Thyroid gland (tissue), 4 donors: ENCODE results near the gene CREB3L1. TPM values are rescaled to one million over a fixed set of nuclear protein-coding genes. Genes with fewer than 3 reads are reported as not detected.
"Not testable (repeated sequence)": the region's sequence is repeated elsewhere in the genome, so short reads cannot be mapped to it uniquely, and the experiment has no call there.

Source experiments
- DNase-seq, 2 donors: peaks; one replicate each; pipeline ENCODE4 v3.0.0-alpha.2; 2019
- H3K27ac ChIP-seq, 3 donors: fragments of 200-600 bp; sonication (generic); 1 replicate in 2 of 3; 2 replicates in 1 of 3; pipeline ENCODE4 v1.5.1; 2016 to 2019; ENCODE audit warnings: mild to moderate bottlenecking in 1 of 3, moderate library complexity in 1 of 3
- H3K27me3 ChIP-seq: fragments of 200-600 bp; sonication (generic); one replicate; pipeline ENCODE4 v1.5.1; 2019
- H3K36me3 ChIP-seq, 2 donors: fragments of 200-600 bp; sonication (generic); one replicate each; pipeline ENCODE4 v1.5.1; 2016 to 2019
- H3K4me1 ChIP-seq, 2 donors: fragments of 200-600 bp; sonication (generic); one replicate each; pipeline ENCODE4 v1.5.1; 2017 to 2019
- H3K4me3 ChIP-seq, 3 donors: fragments of 200-600 bp; sonication (generic); replicated peaks in 1 of 3; 1 replicate in 2 of 3; 2 replicates in 1 of 3; pipeline ENCODE4 v1.5.1; 2016; ENCODE audit warnings: mild to moderate bottlenecking in 1 of 3
- H3K9me3 ChIP-seq: fragments of 200-600 bp; sonication (generic); one replicate; pipeline ENCODE4 v1.5.1; 2017
- POLR2A ChIP-seq, 2 donors: fragments of 450-650 bp; IDR thresholded peaks; one replicate each; pipeline ENCODE4 v1.6.1; 2017; ENCODE audit warnings: antibody characterized with exemption in 2 of 2, mild to moderate bottlenecking in 2 of 2, moderate library complexity in 1 of 2
- WGBS, 2 donors: methylation state at CpG; one replicate each; pipeline ENCODE4 v1.1.5; 2017; 5-methylcytosine and 5-hydroxymethylcytosine counted together
- intact Hi-C: fragments of 100-400 bp; cut with DNase I; formaldehyde crosslinking; loops from one replicate; pipeline ENCODE4 v1.15.1; 2023
- total RNA-seq, 4 donors: library from RNA; depleted of rRNA; stranded (reverse); fragments of >200 nt; gene quantifications; one replicate each; pipeline ENCODE4 v1.2.3, GENCODE V29; 2016
- TF ChIP-seq, protein P1 (sequence below), 6 experiments: fragments of 200-600 bp in 3 of 6; fragments of 450-650 bp in 3 of 6; sonication (generic) in 3 of 6; IDR thresholded peaks; one replicate each; pipeline ENCODE4 v1.5.1; 2016 to 2019; ENCODE audit warnings: antibody characterized with exemption in 6 of 6, mild to moderate bottlenecking in 2 of 6, inconsistent platforms in 1 of 6, moderate library complexity in 1 of 6

Gene CREB3L1
- total RNA-seq, 4 donors from 2014 or later = 0.88 to 3.1 (median 2.1) TPM

DNA sequence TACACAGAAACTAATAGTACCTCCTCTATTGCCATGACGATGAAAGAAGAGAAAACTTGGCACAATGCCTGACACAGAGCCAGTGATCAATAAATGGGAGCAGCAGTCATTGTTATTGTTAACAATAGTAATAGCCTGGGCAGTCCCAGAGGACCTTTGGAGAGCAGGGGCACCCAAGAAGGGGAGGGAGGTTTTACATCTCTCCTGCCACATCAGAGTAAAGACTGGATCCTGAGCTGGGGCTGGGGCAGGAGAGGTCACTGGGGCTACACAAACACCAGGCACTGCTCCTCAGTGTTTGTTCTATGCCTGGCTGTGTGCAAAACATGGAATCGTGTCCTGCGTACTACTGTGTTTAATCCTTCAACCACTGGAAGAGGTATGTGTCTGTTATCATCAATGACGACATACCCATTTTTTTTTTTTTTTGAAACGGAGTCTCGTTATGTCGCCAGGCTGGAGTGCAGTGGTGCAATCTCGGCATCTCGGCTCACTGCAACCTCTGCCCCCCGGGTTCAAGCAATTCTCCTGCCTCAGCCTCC, 25.0 kb upstream of the CREB3L1 start:
- no peaks in the 10 kb centered on the region for H3K27me3 ChIP-seq
- intact Hi-C loops = no loop called here
- TF ChIP-seq, protein P1, sequence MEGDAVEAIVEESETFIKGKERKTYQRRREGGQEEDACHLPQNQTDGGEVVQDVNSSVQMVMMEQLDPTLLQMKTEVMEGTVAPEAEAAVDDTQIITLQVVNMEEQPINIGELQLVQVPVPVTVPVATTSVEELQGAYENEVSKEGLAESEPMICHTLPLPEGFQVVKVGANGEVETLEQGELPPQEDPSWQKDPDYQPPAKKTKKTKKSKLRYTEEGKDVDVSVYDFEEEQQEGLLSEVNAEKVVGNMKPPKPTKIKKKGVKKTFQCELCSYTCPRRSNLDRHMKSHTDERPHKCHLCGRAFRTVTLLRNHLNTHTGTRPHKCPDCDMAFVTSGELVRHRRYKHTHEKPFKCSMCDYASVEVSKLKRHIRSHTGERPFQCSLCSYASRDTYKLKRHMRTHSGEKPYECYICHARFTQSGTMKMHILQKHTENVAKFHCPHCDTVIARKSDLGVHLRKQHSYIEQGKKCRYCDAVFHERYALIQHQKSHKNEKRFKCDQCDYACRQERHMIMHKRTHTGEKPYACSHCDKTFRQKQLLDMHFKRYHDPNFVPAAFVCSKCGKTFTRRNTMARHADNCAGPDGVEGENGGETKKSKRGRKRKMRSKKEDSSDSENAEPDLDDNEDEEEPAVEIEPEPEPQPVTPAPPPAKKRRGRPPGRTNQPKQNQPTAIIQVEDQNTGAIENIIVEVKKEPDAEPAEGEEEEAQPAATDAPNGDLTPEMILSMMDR (IDR thresholded peaks at IDR 0.05) = no peak
- TF ChIP-seq POLR2A (IDR thresholded peaks at IDR 0.05) = no peak
- H3K4me3 ChIP-seq = no peak overlapping the region
- H3K36me3 ChIP-seq = no peaks in the 10 kb centered on the region
- DNase-seq = no peak
- H3K4me1 ChIP-seq = no peaks in the 10 kb centered on the region
- no peaks in the 10 kb centered on the region for H3K9me3 ChIP-seq
- 78 to 80% methylated on average over 10 of the region's 10 CpGs for WGBS, 2 donors
- H3K27ac ChIP-seq = no peak overlapping the region

DNA sequence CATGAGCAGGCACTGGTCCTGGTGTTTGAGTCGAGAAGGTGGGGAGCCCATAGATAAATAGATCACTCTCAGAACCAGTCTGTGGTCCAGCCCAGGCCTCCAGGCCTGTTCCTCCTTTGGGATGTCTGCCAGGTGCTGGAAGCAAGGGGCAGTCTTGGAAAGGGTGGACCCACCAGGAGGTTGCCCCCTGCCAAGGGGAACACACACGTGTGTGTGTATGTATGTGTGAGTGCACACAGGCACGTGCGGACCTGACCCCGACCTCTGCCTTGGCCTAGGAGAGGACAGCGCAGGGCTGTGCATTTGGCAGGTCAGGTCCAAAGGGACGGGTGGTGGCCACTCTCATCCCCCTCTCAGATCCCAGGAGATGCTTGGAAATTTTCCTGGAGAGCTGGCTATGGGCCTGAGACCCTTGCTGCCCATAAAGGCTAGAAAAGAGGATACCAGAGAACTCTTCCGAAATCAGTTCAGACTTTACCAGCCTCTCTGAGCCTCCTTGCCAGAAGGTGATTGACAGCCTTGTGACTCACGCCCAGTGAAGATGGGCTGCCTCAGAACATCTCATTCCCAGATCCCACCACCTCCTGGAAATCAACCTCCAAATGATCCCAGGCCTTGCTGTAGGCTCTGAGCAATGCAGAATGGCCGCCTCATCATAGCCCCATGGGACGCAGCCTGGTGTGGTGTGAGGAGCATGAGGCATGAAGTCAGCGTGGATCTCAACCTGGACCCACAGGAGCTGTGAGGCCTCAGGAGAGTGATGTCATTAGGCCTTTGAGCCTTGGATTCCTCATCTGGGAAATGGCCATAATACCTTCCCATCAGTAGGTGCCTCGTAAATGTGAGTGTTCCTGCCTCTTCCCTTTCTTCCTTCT, 24.0 kb upstream of the CREB3L1 start:
- TF ChIP-seq POLR2A (IDR thresholded peaks at IDR 0.05) = no peak
- TF ChIP-seq, protein P1 (IDR thresholded peaks at IDR 0.05) = no peak
- 89 to 92% methylated on average over 6 to 9 of the region's 13 CpGs for WGBS, 2 donors
- Histone ChIP-seq H3K9me3 (no peaks in the 10 kb centered on the region), H3K4me3 (no peak overlapping the region), H3K27me3 (no peaks in the 10 kb centered on the region), H3K27ac (no peak overlapping the region), H3K4me1 (no peaks in the 10 kb centered on the region), H3K36me3 (no peaks in the 10 kb centered on the region)
- DNase-seq = no peak
- intact Hi-C loops = no loop called here

DNA sequence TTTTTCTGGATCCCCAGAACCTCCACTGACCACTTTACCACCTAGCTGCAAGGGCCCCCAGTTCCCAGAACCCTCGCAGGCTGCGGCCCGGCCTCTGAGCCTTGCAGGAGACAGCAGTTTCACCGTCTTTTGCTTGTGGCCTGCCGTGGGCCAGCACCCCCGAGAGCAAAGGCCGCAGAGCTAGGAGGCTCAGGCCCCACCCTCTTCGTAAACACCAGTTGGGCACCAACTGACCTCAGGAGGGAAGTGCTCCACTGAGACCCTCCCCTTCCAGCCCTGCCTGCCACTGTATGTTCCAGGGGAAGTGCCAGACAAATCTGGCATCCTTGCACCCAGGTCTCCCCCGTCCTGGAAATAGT, 23.4 kb upstream of the CREB3L1 start:
- WGBS, 2 donors = 80 to 84% methylated on average over 9 of the region's 9 CpGs

DNA sequence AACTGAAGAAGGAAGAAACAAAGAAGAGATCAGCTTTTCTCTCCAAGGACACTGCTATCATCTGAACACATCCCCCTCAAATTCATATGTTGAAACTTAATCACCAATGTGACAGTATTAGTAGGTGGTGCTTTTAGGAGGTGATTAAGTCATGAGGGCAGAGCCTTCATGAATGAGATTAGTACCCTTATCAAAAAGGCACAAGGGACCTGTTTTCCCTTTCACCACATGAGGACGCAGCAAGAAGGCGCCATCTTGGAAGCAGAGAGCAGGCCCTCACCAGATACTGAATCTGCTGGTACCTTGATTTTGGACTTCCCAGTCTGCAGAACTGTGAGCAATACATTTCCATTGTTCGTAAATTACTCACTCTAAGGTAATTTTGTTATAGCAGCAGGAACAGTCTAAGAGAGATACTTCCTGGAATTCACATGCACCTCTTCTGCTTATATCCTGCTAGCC, 20.9 kb upstream of the CREB3L1 start:
- no peaks in the 10 kb centered on the region for H3K27me3 ChIP-seq
- no peaks in the 10 kb centered on the region for H3K9me3 ChIP-seq
- 94 to 96% methylated on average over 3 of the region's 3 CpGs for WGBS, 2 donors
- no peaks in the 10 kb centered on the region for H3K4me1 ChIP-seq
- TF ChIP-seq POLR2A (IDR thresholded peaks at IDR 0.05) = no peak
- TF ChIP-seq, protein P1 (IDR thresholded peaks at IDR 0.05) = no peak
- intact Hi-C loops = no loop called here
- DNase-seq = no peak
- H3K36me3 ChIP-seq = no peaks in the 10 kb centered on the region
- no peak overlapping the region for H3K27ac ChIP-seq
- H3K4me3 ChIP-seq = no peak overlapping the region

More for the DNA sequence above, 23.4 kb upstream of the CREB3L1 start:
- Histone ChIP-seq H3K9me3 (no peaks in the 10 kb centered on the region), H3K36me3 (no peaks in the 10 kb centered on the region), H3K27me3 (no peaks in the 10 kb centered on the region), H3K4me3 (no peak overlapping the region), H3K4me1 (no peaks in the 10 kb centered on the region), H3K27ac (no peak overlapping the region)
- no peak for DNase-seq
- TF ChIP-seq POLR2A (IDR thresholded peaks at IDR 0.05) = no peak
- TF ChIP-seq, protein P1 (IDR thresholded peaks at IDR 0.05) = no peak
- intact Hi-C loops = no loop called here

DNA sequence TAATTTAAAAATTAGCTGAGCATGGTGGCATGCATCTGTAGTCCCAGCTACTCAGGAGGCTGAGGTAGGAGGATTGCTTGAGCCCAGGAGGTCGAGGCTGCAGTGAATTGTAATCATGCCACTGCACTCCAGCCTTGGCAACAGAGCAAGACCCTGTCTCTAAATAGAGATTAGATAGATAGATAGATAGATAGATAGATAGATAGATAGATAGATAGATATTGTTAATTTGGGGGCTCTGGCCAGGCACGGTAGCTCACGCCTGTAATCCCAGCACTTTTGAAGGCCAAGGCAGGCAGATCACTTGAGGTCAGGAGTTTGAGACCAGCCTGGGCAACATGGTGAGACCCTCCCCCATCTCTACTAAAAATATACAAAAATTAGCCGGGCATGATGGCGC, 18.1 kb upstream of the CREB3L1 start:
- intact Hi-C loops, H3K9me3 ChIP-seq, H3K4me1 ChIP-seq, H3K36me3 ChIP-seq, H3K4me3 ChIP-seq, H3K27ac ChIP-seq, DNase-seq, H3K27me3 ChIP-seq: not testable (repeated sequence)
- 92 to 95% methylated on average over 5 of the region's 5 CpGs for WGBS, 2 donors
